Measurements from ENCODE around the gene CSNK1E.

CSNK1E gene

GRCh38 chr22:38251341-38251692, 65.9 kb downstream of the CSNK1E start:
- TF ChIP-seq CTCF (IDR thresholded peaks at IDR 0.05) = no peak

- TF ChIP-seq CTCF (IDR thresholded peaks at IDR 0.05) = no peak
Measured at GRCh38 chr22:38250643-38251340, 66.4 kb downstream of the CSNK1E start.

GRCh38 chr22:38249803-38250642, 67.2 kb downstream of the CSNK1E start:
- no peak for TF ChIP-seq CTCF (IDR thresholded peaks at IDR 0.05)

- TF ChIP-seq CTCF (IDR thresholded peaks at IDR 0.05) = no peak
Measured at GRCh38 chr22:38249301-38249700, 67.9 kb downstream of the CSNK1E start.

- TF ChIP-seq CTCF (IDR thresholded peaks at IDR 0.05) = no peak
Measured at GRCh38 chr22:38248280-38248679, 69.0 kb downstream of the CSNK1E start.

GRCh38 chr22:38247713-38248112, 69.5 kb downstream of the CSNK1E start:
- TF ChIP-seq CTCF (IDR thresholded peaks at IDR 0.05) = no peak

- no peak for TF ChIP-seq CTCF (IDR thresholded peaks at IDR 0.05)
Measured at GRCh38 chr22:38246692-38247091, 70.5 kb downstream of the CSNK1E start.
